HG03520 (cell line): Measurements from ENCODE around the gene SLC12A6.

Source experiments
- ATAC-seq: cut with Tn5 transposase; IDR thresholded peaks from one replicate; pipeline ENCODE4 v1.9.1; 2021; ENCODE audit warnings: mild to moderate bottlenecking, moderate library complexity; ENCODE audit not compliant: unreplicated experiment

SLC12A6 gene

GRCh38 chr15:34271493-34271892, 66.1 kb downstream of the SLC12A6 start:
- no peak for ATAC-seq

GRCh38 chr15:34266751-34267150, 70.8 kb downstream of the SLC12A6 start:
- no peak for ATAC-seq

GRCh38 chr15:34264076-34264475, 73.5 kb downstream of the SLC12A6 start:
- no peak for ATAC-seq

GRCh38 chr15:34262362-34262761, 75.2 kb downstream of the SLC12A6 start:
- no peak for ATAC-seq

GRCh38 chr15:34259566-34259965, 78.0 kb downstream of the SLC12A6 start:
- no peak for ATAC-seq

- no peak for ATAC-seq
These were observed 79.4 kb downstream of the SLC12A6 start for GRCh38 chr15:34258151-34258550.

GRCh38 chr15:34252545-34252944, 85.0 kb downstream of the SLC12A6 start:
- ATAC-seq, result no peak

- ATAC-seq, result no peak
These were observed 89.4 kb downstream of the SLC12A6 start for GRCh38 chr15:34248190-34248589.

- ATAC-seq, result no peak
These were observed 91.2 kb downstream of the SLC12A6 start for GRCh38 chr15:34246276-34246976.

GRCh38 chr15:34243226-34243625, 94.4 kb downstream of the SLC12A6 start:
- no peak for ATAC-seq

GRCh38 chr15:34242331-34242710, 95.3 kb downstream of the SLC12A6 start:
- no peak for ATAC-seq

GRCh38 chr15:34241376-34242330, 95.9 kb downstream of the SLC12A6 start:
- peak; percentile 56 for ATAC-seq

GRCh38 chr15:34240537-34240936, 97.0 kb downstream of the SLC12A6 start:
- no peak for ATAC-seq

GRCh38 chr15:34239151-34239808, 98.3 kb downstream of the SLC12A6 start:
- no peak for ATAC-seq

- no peak for ATAC-seq
These were observed 104.0 kb downstream of the SLC12A6 start for GRCh38 chr15:34233614-34234013.

- ATAC-seq, result no peak
These were observed 113.5 kb downstream of the SLC12A6 start for GRCh38 chr15:34223904-34224596.

- ATAC-seq, result no peak
These were observed 119.9 kb downstream of the SLC12A6 start for GRCh38 chr15:34217587-34218225.

- ATAC-seq, result no peak
These were observed 120.9 kb downstream of the SLC12A6 start for GRCh38 chr15:34216527-34217270.

- no peak for ATAC-seq
These were observed 123.4 kb downstream of the SLC12A6 start for GRCh38 chr15:34214135-34214534.

- no peak for ATAC-seq
These were observed 123.9 kb downstream of the SLC12A6 start for GRCh38 chr15:34213690-34214089.
